NCI-H2107 (cell line): ENCODE data around the gene RAB30.

Experiments used
- DNase-seq: peaks from one replicate; lab custom pipeline; 2025; lab: John Stamatoyannopoulos, UW

The RAB30 gene

DNA sequence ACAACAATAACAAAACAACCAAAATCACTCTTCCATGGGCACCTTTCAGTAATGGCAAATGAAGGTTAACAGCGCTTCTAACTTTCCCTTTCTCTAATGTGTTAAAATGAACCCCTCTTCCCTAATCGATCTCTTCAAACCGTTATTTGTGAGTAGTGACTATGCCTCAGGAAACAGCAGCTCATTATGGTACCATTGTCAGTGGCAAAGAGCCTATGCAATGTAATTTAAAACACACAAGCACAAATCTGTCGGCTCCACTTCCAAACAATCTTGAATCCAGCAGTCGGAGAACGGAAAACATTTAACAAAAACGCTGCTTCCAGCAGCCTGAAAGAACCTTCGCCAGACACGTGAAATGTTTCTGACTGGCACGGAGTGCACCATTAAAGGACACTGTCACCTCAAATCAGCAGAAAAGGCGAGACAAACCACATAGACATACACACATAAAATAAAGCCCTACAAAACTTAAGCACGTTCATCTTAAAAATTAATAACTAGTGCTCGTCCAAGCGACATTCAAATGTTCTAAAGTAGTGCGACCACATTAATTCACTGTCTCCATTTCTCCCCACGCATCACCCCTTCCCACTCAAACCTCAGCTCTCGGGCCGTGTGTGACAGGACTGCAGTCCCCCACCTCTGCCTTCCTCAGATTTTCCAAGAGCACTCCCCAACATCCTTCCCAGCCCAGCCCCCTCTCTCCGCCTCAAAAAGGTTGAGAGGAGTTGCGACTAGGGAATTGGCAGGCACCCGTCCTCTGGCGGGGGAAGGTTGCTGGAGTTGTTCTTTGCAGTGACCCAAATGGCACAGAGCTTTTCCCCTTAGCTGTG lies 748 bp downstream of the RAB30 start:
- no peak for DNase-seq

DNA sequence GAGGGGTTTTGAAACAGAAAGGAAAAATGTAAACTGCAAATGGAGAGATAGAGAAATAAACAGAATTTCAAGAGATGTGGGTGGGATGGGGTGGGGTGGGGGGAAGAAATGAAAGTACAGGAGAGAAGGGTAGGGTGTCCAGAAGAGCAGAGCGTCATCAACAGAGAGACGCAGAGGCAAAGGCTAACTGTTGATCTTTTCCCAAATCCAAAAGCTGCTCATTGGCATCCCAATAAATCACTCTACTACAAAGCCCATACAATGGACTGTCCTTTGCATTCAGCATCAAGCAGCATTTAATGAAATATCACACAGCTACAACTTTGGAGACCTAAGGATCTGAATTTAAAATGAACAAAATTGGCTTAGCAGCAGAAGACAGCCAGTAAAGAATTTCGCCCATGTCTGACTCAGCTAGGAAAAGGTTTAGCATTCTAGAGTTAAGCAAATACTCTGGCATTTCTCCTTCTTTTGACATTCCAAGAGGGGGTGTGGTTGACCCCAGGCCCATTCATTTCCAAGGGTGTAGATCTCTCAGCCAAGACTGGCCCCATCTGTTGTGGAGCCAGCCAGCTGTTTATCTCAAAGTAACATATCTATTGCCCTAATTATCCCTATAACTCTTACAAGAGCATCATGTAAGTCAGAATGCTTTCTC lies 1.5 kb downstream of the RAB30 start:
- DNase-seq = no peak

DNA sequence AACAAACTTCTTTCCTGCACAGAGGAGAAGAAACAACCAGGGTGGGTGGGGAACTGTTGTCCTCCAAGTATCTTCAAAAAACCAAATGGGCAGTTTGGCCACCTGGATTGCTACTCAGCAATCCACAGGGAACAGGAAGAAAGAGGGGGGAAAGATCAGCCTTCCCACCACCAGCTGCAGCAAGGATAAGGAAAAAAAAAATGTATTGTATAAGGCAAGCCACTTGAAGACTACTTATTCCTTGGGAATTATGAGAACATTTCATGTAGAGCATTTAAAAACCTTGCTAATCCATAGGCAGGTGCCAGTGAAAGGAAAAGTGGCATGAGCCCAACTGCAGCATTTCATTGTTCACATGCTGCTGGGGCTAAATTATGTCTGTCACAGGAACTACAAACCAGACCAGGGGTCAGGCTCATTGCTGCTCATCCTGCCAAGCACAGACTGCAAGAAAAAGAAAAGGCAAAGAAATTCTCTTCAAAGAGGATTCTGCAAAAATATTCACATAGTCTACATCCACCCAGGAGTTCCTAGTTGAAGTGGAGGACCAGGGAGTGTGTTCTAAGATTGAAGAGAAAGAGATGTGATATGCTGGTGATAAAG lies 2.2 kb downstream of the RAB30 start:
- DNase-seq = no peak

DNA sequence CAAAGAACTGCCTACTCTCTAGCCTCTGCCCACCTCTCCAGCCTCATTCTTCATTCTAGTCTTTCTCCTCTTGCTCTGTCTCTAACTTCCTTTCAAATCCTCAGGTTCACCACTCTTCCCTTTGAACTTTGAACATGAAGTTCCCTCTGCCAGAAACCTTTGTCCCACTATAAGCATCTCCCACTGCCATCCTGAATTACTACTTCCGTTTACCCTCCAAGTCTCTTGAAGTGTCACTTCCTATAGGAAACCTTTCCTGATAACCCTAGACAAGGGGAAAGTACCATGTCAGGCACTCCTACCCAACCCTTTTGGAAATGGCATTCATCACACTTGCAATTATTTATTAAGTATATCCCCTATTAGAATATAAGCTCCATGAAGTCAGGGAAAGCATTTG lies 3.1 kb downstream of the RAB30 start:
- no peak for DNase-seq

DNA sequence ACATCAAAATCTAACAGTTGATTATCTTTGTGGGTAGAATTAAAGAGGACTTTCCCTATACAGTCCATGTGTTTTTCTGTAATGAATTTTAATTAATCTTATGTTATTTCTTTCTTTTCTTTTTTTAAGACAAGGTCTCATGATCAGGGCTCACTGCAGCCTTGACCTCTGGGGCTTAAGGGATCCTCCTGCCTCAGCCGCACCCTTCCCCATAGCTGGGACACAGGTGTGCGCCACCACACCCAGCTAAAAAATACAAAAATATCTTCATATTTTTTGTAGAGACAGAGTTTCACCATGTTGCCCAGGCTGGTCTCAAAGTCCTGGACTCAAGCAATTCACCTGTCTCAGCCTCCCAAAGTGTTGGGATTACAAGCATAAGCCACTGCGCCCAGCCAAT lies 7.7 kb downstream of the RAB30 start:
- no peak for DNase-seq

DNA sequence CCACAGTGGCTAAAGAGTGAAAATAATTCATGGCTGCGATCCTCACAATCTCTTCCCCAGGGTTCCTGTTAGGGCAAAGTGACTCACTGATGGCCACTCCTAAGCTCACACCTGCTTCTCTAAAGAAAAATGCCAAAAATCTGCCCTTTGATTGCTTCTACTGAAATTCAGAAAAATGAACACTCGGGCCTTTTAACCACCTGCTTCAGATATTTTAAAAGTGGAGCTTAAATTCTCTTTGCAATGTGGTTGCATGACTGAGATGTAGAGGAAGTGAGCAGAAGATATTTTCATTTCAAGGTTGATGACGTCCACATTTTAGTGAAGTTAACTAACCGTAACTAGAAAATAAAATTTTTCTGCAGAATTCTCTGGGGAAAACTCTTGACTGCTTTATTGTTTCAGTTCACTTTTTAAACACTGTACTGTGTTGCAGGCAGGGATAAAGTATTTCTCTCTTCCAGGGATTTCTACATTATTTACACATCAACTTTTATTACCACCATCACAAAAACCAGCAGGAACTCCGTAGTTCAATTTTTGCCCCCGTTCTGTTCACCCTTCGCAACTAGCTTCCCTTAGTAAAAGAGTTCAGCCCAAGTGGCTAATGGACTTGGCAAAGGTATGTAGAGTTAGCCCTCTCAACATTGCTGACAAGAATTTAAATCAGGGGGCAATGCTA lies 8.5 kb downstream of the RAB30 start:
- DNase-seq = no peak

DNA sequence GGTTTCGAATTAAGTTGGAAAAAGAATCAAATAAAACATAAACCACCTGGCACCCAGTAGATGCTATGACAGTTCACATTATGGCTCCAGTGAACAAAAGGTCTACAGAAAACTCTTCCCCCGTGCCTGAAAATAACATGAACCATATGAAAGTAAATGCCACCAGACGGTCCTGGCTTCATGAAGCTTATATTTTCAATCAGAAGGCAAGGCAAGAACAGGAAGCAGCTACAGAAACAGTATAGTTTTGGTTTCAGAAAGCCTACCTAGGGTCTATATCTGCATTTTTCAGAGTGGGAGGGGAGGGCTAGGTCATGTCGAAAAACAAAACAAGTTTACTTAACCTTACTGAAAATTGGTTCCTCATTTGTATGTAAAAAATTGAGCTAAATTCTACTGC lies 9.8 kb downstream of the RAB30 start:
- DNase-seq = no peak

DNA sequence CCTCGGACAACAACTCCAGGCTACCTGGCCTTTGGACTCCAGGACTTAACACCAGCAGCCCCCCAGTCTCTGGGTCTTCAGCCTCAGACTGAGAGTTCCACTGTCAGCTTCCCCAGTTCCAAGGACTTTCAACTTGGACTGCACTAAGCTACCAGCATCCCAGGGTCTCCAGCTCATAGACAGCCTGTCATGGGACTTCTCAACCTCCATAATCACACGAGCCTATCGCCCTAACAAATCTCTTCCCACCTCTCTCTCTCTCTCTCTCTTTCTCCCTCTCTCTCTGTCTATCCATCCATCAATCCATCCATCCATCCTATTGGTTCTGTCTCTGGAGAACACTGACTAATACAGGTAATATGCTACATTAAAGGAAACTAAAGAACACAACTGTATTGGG lies 10.7 kb downstream of the RAB30 start:
- DNase-seq = no peak

DNA sequence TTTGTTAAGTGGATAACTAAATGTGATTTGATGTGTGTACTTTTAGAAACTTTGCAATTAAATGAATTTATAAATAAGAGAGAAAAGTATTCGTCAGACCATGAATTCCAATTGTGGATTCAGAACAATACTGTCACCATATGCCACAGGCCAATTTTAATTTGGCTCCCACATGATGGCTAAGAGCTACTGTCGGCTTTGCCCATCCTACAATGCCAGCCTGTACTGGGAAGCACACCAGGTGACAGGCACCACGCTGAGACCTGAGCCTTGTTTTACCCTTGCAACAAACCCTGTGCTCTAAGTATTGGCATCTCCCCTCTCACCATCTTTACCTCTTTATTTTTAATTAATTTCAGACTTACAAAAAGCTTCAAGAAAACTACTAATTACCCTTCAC lies 14.0 kb downstream of the RAB30 start:
- DNase-seq = no peak

DNA sequence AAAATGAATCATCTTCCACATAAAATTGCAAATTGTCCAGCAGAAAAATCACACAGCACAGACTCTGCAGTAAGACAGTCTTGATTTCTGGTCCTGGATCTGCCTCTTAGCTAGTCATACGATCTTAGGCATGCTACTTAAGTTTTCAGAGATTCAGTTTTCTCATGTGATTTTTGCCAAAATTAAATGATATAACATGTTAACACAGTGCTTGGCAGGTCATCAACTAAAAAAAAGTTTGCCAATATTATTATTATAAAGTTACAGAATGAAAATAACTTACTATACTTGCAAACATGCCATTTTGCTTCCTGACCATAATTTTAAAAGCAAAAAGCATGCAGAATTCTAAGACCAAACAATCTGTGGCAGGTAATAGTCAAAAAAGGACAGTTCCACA lies 15.1 kb downstream of the RAB30 start:
- no peak for DNase-seq

DNA sequence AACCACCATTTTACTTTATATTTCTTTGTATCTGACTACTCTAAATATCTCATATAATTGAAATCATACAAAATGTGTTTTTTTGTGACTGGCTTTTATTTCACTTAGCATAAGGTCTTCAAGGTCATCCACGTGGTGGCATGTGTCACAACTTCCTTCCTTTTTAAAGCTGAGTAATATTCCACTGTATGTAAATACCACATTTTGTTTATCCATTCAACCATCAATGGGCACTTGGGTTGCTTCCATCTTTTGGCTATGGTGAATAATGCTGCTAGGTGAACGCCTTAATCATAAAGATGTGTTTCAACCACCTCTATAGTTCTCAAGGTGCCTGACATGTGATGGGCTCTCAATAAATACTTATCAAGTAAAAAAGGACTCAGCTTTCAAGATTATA lies 15.5 kb downstream of the RAB30 start:
- DNase-seq = no peak

DNA sequence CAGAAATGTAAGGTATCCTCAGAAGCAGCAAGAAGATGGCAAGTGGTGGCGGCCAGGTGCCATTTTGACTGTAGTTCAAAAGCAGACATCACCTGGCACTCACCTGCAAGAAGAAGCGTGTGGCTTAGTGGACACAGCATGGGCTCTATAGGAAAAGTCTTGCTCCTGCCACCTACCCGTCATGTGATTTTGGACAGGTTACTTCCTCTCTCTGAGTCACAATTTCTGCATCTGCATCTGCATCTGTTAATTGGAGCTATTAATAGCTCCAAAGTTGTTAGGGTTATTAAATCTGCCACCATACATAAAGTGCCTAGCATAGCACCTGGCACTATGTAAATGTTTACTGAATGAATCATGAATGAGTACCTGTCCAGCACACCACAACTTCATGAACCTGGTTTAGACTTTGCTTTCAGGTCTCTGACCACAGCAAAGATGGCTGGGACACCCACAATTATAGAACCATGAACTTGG lies 16.8 kb downstream of the RAB30 start:
- no peak for DNase-seq

DNA sequence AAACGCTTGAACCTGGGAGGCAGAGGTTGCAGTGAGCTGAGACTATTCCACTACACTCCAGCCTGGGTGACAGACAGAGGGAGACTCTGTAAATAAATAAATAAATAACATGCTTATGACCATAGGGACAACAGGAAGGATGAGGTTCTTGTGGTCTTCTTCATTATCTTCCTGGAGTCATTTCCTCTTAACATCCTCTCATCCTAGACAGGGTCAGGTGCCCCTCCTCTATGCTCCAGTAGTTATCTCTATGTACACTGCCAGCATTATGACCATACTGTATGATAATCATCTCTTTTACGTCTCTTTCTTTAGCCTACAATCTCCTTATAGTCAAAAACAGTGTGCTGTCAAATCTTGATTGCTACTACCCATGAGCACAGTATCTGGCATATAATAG lies 17.7 kb downstream of the RAB30 start:
- no peak for DNase-seq

DNA sequence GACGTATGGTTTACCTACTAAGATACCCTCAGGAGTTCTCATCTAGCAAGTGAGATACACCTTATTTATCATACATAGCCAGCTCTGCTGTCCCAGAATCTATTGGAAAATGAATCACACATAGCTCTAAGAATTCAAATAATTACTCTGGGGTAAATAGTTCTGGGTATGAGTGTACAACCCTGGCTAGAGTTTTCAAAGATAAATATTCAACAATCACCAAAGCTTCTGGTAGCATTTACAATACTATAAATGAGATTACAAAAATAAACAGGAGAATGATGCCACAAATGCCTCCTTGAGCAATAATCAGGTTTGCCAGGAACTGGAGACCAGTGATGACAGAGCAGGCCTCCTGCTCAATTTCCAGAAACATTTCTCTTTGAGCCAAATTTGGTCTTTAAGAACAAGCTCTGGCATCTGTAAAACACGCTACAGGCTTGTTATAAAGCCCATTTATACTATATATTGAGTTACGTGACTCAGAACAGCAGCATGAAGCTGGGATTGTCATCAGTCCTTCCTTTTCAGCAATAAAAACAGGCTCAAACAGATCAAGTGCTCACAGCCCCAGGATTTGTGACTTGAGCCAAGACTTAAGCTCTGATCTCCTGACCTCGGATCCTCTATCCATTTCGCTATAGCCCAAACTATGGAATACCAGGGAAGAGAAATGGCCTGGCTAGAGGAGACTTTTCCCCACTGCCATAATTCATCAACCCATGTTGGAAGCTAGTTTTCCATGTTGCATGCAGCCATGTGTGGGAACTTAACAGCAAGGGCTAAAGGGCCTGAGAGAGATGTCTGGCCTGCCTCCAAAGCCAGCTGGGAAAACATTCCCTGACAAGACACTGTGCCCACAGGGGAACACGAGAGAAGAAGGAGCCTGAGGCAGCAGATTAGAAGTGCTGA lies 19.7 kb downstream of the RAB30 start:
- no peak for DNase-seq

DNA sequence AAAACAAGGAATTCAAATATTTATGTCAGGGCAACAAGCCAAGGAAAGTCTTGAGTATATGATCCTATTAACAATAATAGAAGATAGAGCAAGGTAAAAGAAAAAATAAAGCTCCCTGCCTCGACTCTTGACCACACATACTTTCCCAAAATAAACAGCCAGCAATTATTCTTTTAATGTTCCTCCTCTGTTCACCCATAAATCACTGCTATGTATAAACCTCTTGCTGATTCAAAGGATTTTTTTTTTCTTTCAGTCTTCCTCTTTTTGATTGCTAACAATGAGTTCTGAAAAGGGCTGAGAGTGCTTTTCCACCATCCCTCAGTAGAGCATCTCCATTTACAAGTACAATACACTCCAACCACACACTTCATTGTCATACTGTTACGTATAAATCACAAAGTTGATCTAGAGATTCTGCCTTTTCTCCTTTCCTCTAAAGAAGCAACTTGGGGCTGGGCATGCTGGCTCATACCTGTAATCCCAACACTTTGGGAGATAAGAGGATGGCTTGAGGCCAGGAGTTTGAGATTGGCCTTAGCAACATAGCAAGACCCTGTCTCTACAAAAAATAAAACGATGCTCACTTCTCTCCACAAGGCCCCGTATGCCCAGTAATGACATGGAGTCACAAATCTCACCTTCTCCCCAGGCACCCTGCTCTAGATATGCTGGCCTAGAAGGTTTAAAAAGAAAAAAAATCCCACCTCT lies 24.0 kb downstream of the RAB30 start:
- DNase-seq = no peak

DNA sequence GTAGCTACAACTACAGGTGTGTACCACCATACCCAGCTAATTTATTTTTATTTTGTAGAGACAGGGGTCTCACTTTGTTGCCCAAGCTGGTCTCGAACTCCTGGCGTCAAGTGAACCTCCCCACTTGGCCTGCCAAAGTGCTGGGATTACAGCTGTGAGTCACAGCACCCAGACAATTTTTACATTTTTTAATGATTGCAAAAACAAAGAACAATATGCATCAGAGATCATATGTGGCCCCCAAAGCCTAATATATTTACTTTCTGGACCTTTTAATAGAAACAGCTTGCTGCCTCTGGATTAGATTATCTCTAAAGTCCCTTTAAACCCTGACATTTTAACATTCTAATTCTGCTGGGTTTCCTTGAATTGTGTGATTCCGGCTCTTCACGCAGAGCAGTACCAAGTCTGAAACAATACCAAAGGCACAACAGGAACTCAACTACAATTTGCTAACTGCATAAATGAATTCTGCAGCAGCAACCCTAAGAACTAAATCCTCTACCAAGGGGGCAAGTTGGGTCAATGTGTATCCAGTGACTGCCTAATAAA lies 25.0 kb downstream of the RAB30 start:
- DNase-seq = no peak

DNA sequence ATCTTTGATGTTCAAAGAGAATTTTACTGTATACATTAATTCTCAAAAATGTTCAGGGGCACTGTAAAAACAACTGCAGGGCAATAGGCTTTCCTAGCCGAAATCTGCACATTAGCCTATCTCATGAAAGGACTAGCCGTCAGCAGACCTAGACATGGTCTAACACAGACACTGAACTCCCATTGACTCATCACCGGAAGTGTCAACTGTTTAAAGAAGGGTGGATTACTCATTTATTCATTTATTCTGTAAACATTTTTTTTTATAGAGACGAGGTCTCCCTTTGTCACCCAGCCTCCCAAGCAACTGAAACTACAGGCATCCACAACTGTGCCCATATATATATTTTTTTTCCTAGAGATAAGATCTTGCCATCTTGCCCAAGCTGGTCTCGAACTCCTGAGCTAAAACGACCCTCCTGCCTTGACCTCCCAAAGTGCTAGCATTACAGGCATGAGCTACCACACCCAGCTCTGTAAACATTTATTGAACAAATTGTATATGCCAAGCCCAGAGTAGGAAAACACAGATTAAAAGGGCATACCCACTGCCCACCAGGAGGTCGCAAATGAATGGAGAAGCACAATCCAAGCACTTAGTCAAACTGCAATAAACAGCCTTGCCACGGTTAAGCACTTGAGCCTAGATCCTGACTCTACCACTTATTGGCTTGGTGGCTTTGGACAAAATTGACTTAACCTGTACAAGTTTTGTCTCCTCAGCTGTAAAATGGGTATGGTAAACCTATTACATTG lies 26.6 kb downstream of the RAB30 start:
- no peak for DNase-seq

DNA sequence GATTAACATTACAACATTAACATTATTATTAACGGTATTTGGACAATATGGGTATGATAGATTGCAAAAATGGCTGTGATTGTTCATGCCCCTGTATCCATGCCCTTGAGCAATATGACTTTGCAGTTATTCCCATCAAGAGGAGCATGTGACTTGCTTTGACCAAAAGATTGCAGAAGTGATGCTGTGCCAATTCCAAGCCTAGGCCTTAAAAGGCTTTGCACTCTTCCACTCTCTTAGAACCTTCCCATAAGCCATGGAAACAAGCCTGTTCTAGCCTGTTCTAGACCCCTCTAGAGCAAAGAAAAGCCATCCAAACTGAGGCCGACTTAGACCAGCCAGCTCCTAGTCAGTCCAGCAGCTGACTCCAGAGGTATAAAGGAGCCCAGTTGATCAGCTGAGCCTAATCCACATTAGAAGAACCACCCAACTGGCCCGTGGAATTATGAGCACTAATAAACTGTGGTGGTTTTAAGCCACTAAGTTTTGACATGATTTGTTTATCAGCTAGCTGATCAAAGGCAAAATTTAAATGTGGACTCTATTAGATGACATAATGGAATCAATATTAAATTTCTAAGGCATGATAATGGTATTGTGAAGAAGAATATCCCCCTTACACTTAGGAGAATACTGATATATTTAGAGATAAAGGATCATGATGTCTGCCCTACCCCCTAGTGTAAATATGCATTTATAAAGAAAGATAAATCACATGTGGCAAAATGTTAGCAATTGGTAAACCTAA lies 28.6 kb downstream of the RAB30 start:
- DNase-seq = no peak

DNA sequence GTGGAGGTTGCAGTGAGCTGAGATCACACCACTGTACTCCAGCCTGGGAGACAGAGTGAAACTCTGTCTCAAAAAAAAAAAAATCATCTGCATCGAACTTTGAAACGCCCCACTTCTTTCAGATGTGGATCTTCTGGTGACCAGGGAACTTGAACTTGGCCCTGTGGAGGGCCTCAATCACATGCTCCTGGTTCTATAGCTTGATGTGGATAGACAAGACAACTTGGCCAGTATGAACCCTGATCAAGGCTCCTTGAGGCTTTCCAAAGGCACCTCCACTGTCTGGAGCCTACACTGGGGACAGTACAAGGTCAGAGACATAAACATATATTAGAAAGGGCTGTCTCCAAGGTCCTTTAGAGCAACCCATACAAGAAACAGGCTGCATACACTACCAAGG lies 30.6 kb downstream of the RAB30 start:
- DNase-seq = no peak
